ENCODE measurements around the gene FUT7.
A peak's percentile ranks its signal among the peaks of the same experiment; 100 is the strongest.

FUT7 gene

GRCh38 chr9:137052998-137053943, 21.4 kb upstream of the FUT7 start:
- Histone ChIP-seq H3K27me3 (peaks cover 81% of the 10 kb centered on the region), H3K4me3 (ENCODE audit: low read depth in 1 of 2, low read length in 1 of 2) (peak overlapping the region; percentile 48 to 59)

GRCh38 chr9:137052293-137052692, 20.4 kb upstream of the FUT7 start:
- no peaks in the 10 kb centered on the region for H3K36me3 ChIP-seq
- H3K4me3 ChIP-seq (ENCODE audit: low read depth in 1 of 2, low read length in 1 of 2): no peak overlapping the region
- no peaks in the 10 kb centered on the region for H3K9me3 ChIP-seq
- no peak overlapping the region for H3K27ac ChIP-seq
- TF ChIP-seq CTCF (IDR thresholded peaks at IDR 0.05): no peak
- H3K4me1 ChIP-seq (ENCODE audit: control insufficient read depth in 1 of 2, insufficient read depth in 1 of 2, low read depth in 1 of 2, low read length in 1 of 2): peaks cover 17 to 24% of the 10 kb centered on the region in 2 experiments
- H3K27me3 ChIP-seq: peaks cover 91% of the 10 kb centered on the region

More at GRCh38 chr9:137052998-137053943, 21.4 kb upstream of the FUT7 start:
- TF ChIP-seq CTCF (IDR thresholded peaks at IDR 0.05): no peak
- Histone ChIP-seq H3K36me3 (no peaks in the 10 kb centered on the region), H3K27ac (no peak overlapping the region), H3K9me3 (no peaks in the 10 kb centered on the region), H3K4me1 (ENCODE audit: control insufficient read depth in 1 of 2, insufficient read depth in 1 of 2, low read depth in 1 of 2, low read length in 1 of 2) (peaks cover 24 to 33% of the 10 kb centered on the region in 2 experiments)

- Histone ChIP-seq H3K36me3 (no peaks in the 10 kb centered on the region), H3K9me3 (no peaks in the 10 kb centered on the region), H3K4me1 (ENCODE audit: control insufficient read depth in 1 of 2, insufficient read depth in 1 of 2, low read depth in 1 of 2, low read length in 1 of 2) (peaks cover 20 to 28% of the 10 kb centered on the region in 2 experiments), H3K27me3 (peaks cover 100% of the 10 kb centered on the region), H3K27ac (no peak overlapping the region), H3K4me3 (ENCODE audit: low read depth in 1 of 2, low read length in 1 of 2) (no peak overlapping the region)
- no peak for TF ChIP-seq CTCF (IDR thresholded peaks at IDR 0.05)
Observed at GRCh38 chr9:137051145-137051724, 19.3 kb upstream of the FUT7 start.

- Histone ChIP-seq H3K4me1 (ENCODE audit: control insufficient read depth in 1 of 2, insufficient read depth in 1 of 2, low read depth in 1 of 2, low read length in 1 of 2) (peaks cover 24 to 32% of the 10 kb centered on the region in 2 experiments), H3K36me3 (no peaks in the 10 kb centered on the region), H3K9me3 (no peaks in the 10 kb centered on the region), H3K4me3 (ENCODE audit: low read depth in 1 of 2, low read length in 1 of 2) (no peak overlapping the region), H3K27ac (no peak overlapping the region), H3K27me3 (peaks cover 100% of the 10 kb centered on the region)
- TF ChIP-seq CTCF (IDR thresholded peaks at IDR 0.05): no peak
Observed at GRCh38 chr9:137050570-137050969, 18.7 kb upstream of the FUT7 start.

- H3K9me3 ChIP-seq: no peaks in the 10 kb centered on the region
- peaks cover 100% of the 10 kb centered on the region for H3K27me3 ChIP-seq
- no peak overlapping the region for H3K4me3 ChIP-seq (ENCODE audit: low read depth in 1 of 2, low read length in 1 of 2)
- peaks cover 28 to 38% of the 10 kb centered on the region in 2 experiments for H3K4me1 ChIP-seq (ENCODE audit: control insufficient read depth in 1 of 2, insufficient read depth in 1 of 2, low read depth in 1 of 2, low read length in 1 of 2)
- no peaks in the 10 kb centered on the region for H3K36me3 ChIP-seq
- TF ChIP-seq CTCF (IDR thresholded peaks at IDR 0.05): peak; percentile 48
- no peak overlapping the region for H3K27ac ChIP-seq
Observed at GRCh38 chr9:137049544-137050449, 17.9 kb upstream of the FUT7 start.
